Neural cell (in vitro differentiated cells): ENCODE results near the gene CPNE1.

Experiments
- CTCF ChIP-seq: fragments of 450-650 bp; IDR thresholded peaks from 2 replicates; pipeline ENCODE4 v1.5.1; 2014; ENCODE audit warnings: antibody characterized with exemption, mild to moderate bottlenecking, moderate library complexity; ENCODE audit not compliant: poor library complexity, severe bottlenecking
- EP300 ChIP-seq: fragments of 450-650 bp; conservative IDR thresholded peaks from 2 replicates; pipeline ENCODE4 v1.6.1; 2014; ENCODE audit warnings: antibody characterized with exemption, mild to moderate bottlenecking, moderate library complexity; ENCODE audit not compliant: poor library complexity, severe bottlenecking
- POLR2AphosphoS5 ChIP-seq: IDR thresholded peaks from 2 replicates; pipeline ENCODE4 v1.6.1; 2012
- REST ChIP-seq: IDR thresholded peaks from 2 replicates; pipeline ENCODE4 v1.6.1; 2012; ENCODE audit warnings: borderline replicate concordance

- TF ChIP-seq CTCF (no peak), EP300 (no peak), REST (no peak), POLR2AphosphoS5 (no peak)
Observed at GRCh38 chr20:35606127-35606526, 58.6 kb downstream of the CPNE1 start.
